Uterus (tissue), 4 donors: ENCODE results near the gene TMEM114. TPM values are rescaled to one million over a fixed set of nuclear protein-coding genes. Genes with fewer than 3 reads are reported as not detected.

Experiments
- DNase-seq, 2 donors: peaks; one replicate each; pipeline ENCODE4 v3.0.0-alpha.2; 2019 to 2020
- H3K27ac ChIP-seq, 2 donors: fragments of 200-600 bp; sonication (generic); 1 replicate in 1 of 2; 2 replicates in 1 of 2; pipeline ENCODE4 v1.5.1; 2016 to 2018
- H3K27me3 ChIP-seq, 2 donors: fragments of 200-600 bp; sonication (generic); one replicate each; pipeline ENCODE4 v1.5.1; 2018 to 2019; ENCODE audit warnings: control low read depth in 1 of 2
- H3K36me3 ChIP-seq, 2 donors: fragments of 200-600 bp; sonication (generic); one replicate each; pipeline ENCODE4 v1.5.1; 2019; ENCODE audit warnings: control low read depth in 1 of 2
- H3K4me1 ChIP-seq, 2 donors: fragments of 200-600 bp; sonication (generic); one replicate each; pipeline ENCODE4 v1.5.1; 2018 to 2019; ENCODE audit warnings: control low read depth in 1 of 2
- H3K4me3 ChIP-seq, 2 donors: fragments of 200-600 bp; sonication (generic); 1 replicate in 1 of 2; 2 replicates in 1 of 2; pipeline ENCODE4 v1.5.1; 2018 to 2019; ENCODE audit warnings: mild to moderate bottlenecking in 1 of 2
- H3K9me3 ChIP-seq, 2 donors: fragments of 200-600 bp; sonication (generic); one replicate each; pipeline ENCODE4 v1.5.1; 2019; ENCODE audit warnings: control low read depth in 1 of 2
- CTCF ChIP-seq, 4 experiments: fragments of 200-600 bp in 2 of 4; fragments of 450-650 bp in 2 of 4; sonication (generic) in 2 of 4; IDR thresholded peaks; one replicate each; pipeline ENCODE4 v1.5.1; 2016 to 2019; ENCODE audit warnings: antibody characterized with exemption in 4 of 4, mild to moderate bottlenecking in 2 of 4, moderate library complexity in 1 of 4
- POLR2A ChIP-seq, 2 donors: fragments of 450-650 bp; IDR thresholded peaks; one replicate each; pipeline ENCODE4 v1.6.1; 2016; ENCODE audit warnings: antibody characterized with exemption in 2 of 2, mild to moderate bottlenecking in 1 of 2, moderate library complexity in 1 of 2
- intact Hi-C: fragments of 100-400 bp; cut with DNase I; formaldehyde crosslinking; loops from one replicate; pipeline ENCODE4 v1.15.1; 2023; ENCODE audit warnings: low total_unique reads
- total RNA-seq, 4 donors: library from RNA; depleted of rRNA in 3 of 4; stranded (reverse); fragments of >200 nt in 3 of 4; gene quantifications; one replicate each; pipeline versions ENCODE4 v1.1.0 to v1.2.4, GENCODE V29; 2014 to 2023
- donor health status: DM: yes; HTN: yes; CAD: no.

Gene TMEM114
- total RNA-seq, 4 donors from 2014 or later, result not detected

GRCh38 chr16:8569650-8570346 is 20.5 kb downstream of the TMEM114 start:
- peaks cover 0 to 3% of the 10 kb centered on the region in 2 donors for H3K27me3 ChIP-seq

GRCh38 chr16:8568231-8568617 is 22.1 kb downstream of the TMEM114 start:
- intact Hi-C loops, result loop anchor here (10.0 kb wide), 1 partner anchor 317 kb away; the partner anchor contains the start of gene LITAFD

More at GRCh38 chr16:8569650-8570346, 20.5 kb downstream of the TMEM114 start:
- Histone ChIP-seq H3K4me1 (no peaks in the 10 kb centered on the region), H3K4me3 (no peak overlapping the region), H3K27ac (no peak overlapping the region), H3K9me3 (no peaks in the 10 kb centered on the region), H3K36me3 (no peaks in the 10 kb centered on the region)
- intact Hi-C loops, result loop anchor here (10.0 kb wide), 1 partner anchor 315 kb away; the partner anchor contains the start of gene LITAFD
- no peak for DNase-seq
- no peak for TF ChIP-seq CTCF (IDR thresholded peaks at IDR 0.05)
- no peak for TF ChIP-seq POLR2A (IDR thresholded peaks at IDR 0.05)

GRCh38 chr16:8567355-8568230 is 22.7 kb downstream of the TMEM114 start:
- H3K4me1 ChIP-seq, result no peaks in the 10 kb centered on the region
- intact Hi-C loops, result loop anchor here (10.0 kb wide), 1 partner anchor 317 kb away; the partner anchor contains the start of gene LITAFD
- H3K27ac ChIP-seq, result no peak overlapping the region
- TF ChIP-seq CTCF (IDR thresholded peaks at IDR 0.05) (peak; percentile 95 to 98 (median 96)), POLR2A (IDR thresholded peaks at IDR 0.05) (no peak)
- H3K27me3 ChIP-seq, result peaks cover 0 to 3% of the 10 kb centered on the region in 2 donors
- no peak overlapping the region for H3K4me3 ChIP-seq
- H3K9me3 ChIP-seq, result no peaks in the 10 kb centered on the region
- no peaks in the 10 kb centered on the region for H3K36me3 ChIP-seq
- peak; percentile 58 to 66 for DNase-seq

More at GRCh38 chr16:8568231-8568617, 22.1 kb downstream of the TMEM114 start:
- Histone ChIP-seq H3K4me1 (no peaks in the 10 kb centered on the region), H3K36me3 (no peaks in the 10 kb centered on the region), H3K27me3 (peaks cover 0 to 3% of the 10 kb centered on the region in 2 donors), H3K27ac (no peak overlapping the region), H3K9me3 (no peaks in the 10 kb centered on the region), H3K4me3 (no peak overlapping the region)
- no peak for TF ChIP-seq CTCF (IDR thresholded peaks at IDR 0.05)
- no peak for TF ChIP-seq POLR2A (IDR thresholded peaks at IDR 0.05)
- no peak for DNase-seq

- Histone ChIP-seq H3K27ac (no peak overlapping the region), H3K4me1 (no peaks in the 10 kb centered on the region), H3K9me3 (no peaks in the 10 kb centered on the region), H3K4me3 (no peak overlapping the region), H3K27me3 (peaks cover 0 to 3% of the 10 kb centered on the region in 2 donors), H3K36me3 (no peaks in the 10 kb centered on the region)
- TF ChIP-seq CTCF (IDR thresholded peaks at IDR 0.05), result no peak
- no peak for TF ChIP-seq POLR2A (IDR thresholded peaks at IDR 0.05)
- intact Hi-C loops, result loop anchor here (10.0 kb wide), 1 partner anchor 319 kb away; the partner anchor contains the start of gene LITAFD
- no peak for DNase-seq
Measured at GRCh38 chr16:8565498-8565897, 24.8 kb downstream of the TMEM114 start.
